ENCODE results near the gene B4GALT5.

B4GALT5 gene

GRCh38 chr20:49682278-49682677 lies 31.4 kb downstream of the B4GALT5 start:
- TF ChIP-seq CTCF (IDR thresholded peaks at IDR 0.05; ENCODE audit: borderline replicate concordance, control extremely low read depth, extremely low read depth, insufficient read depth, missing control alignments), result no peak
- in situ Hi-C loops (cut with MboI; ENCODE audit: low sequenced_read_pairs, unreplicated experiment), result no loop called here
- no peak for DNase-seq (ENCODE audit: low spot score)

GRCh38 chr20:49681850-49682216 lies 31.8 kb downstream of the B4GALT5 start:
- in situ Hi-C loops (cut with MboI; ENCODE audit: low sequenced_read_pairs, unreplicated experiment), result no loop called here
- DNase-seq (ENCODE audit: low spot score), result no peak
- no peak for TF ChIP-seq CTCF (IDR thresholded peaks at IDR 0.05; ENCODE audit: borderline replicate concordance, control extremely low read depth, extremely low read depth, insufficient read depth, missing control alignments)

- TF ChIP-seq CTCF (IDR thresholded peaks at IDR 0.05; ENCODE audit: borderline replicate concordance, control extremely low read depth, extremely low read depth, insufficient read depth, missing control alignments), result no peak
- DNase-seq (ENCODE audit: low spot score), result no peak
- in situ Hi-C loops (cut with MboI; ENCODE audit: low sequenced_read_pairs, unreplicated experiment), result no loop called here
Observed at GRCh38 chr20:49680484-49680883, 33.2 kb downstream of the B4GALT5 start.

GRCh38 chr20:49679634-49680033 lies 34.0 kb downstream of the B4GALT5 start:
- DNase-seq (ENCODE audit: low spot score), result no peak
- in situ Hi-C loops (cut with MboI; ENCODE audit: low sequenced_read_pairs, unreplicated experiment), result no loop called here
- no peak for TF ChIP-seq CTCF (IDR thresholded peaks at IDR 0.05; ENCODE audit: borderline replicate concordance, control extremely low read depth, extremely low read depth, insufficient read depth, missing control alignments)

- no peak for DNase-seq (ENCODE audit: low spot score)
- in situ Hi-C loops (cut with MboI; ENCODE audit: low sequenced_read_pairs, unreplicated experiment), result no loop called here
- no peak for TF ChIP-seq CTCF (IDR thresholded peaks at IDR 0.05; ENCODE audit: borderline replicate concordance, control extremely low read depth, extremely low read depth, insufficient read depth, missing control alignments)
Observed at GRCh38 chr20:49677777-49678758, 35.6 kb downstream of the B4GALT5 start.

GRCh38 chr20:49676581-49677291 lies 36.9 kb downstream of the B4GALT5 start:
- in situ Hi-C loops (cut with MboI; ENCODE audit: low sequenced_read_pairs, unreplicated experiment), result no loop called here
- DNase-seq (ENCODE audit: low spot score), result no peak
- TF ChIP-seq CTCF (IDR thresholded peaks at IDR 0.05; ENCODE audit: borderline replicate concordance, control extremely low read depth, extremely low read depth, insufficient read depth, missing control alignments), result no peak
